HEK293T (cell line): ENCODE results near the gene CALML3.
A peak's percentile ranks its signal among the peaks of the same experiment; 100 is the strongest.
"Not testable (repeated sequence)": the region's sequence is repeated elsewhere in the genome, so short reads cannot be mapped to it uniquely, and the experiment has no call there.

Source experiments
- CTCF ChIA-PET: fragments of 350-600 bp; formaldehyde crosslinking; extraction: SDS; loops from one replicate; lab custom pipeline; 2021; ENCODE audit warnings: antibody characterized with exemption, inconsistent platforms; lab: Yijun Ruan, JAX
- POLR2A ChIA-PET: fragments of 350-600 bp; formaldehyde crosslinking; extraction: SDS; loops from one replicate; lab custom pipeline; 2020; ENCODE audit warnings: antibody characterized with exemption, inconsistent platforms; lab: Yijun Ruan, JAX
- DNase-seq: peaks from one replicate; pipeline ENCODE4 v3.0.0; 2012; ENCODE audit warnings: mixed read lengths; ENCODE audit errors: extremely low spot score
- ARNT ChIP-seq: fragments of 450-650 bp; IDR thresholded peaks from 2 replicates; pipeline ENCODE4 v1.6.1; 2017; ENCODE audit warnings: mild to moderate bottlenecking
- BHLHE40 ChIP-seq: fragments of 450-650 bp; IDR thresholded peaks from 2 replicates; pipeline ENCODE4 v1.6.1; 2016; ENCODE audit warnings: mild to moderate bottlenecking, moderate library complexity, borderline replicate concordance
- CTBP1 ChIP-seq: fragments of 450-650 bp; IDR thresholded peaks from 2 replicates; pipeline ENCODE4 v1.6.1; 2016; ENCODE audit warnings: borderline replicate concordance
- ELF4 ChIP-seq: fragments of 450-650 bp; IDR thresholded peaks from 2 replicates; pipeline ENCODE4 v1.6.1; 2017; ENCODE audit warnings: antibody characterized with exemption
- FOXA1 ChIP-seq: fragments of 450-650 bp; IDR thresholded peaks from 2 replicates; pipeline ENCODE4 v1.6.1; 2016; ENCODE audit warnings: mild to moderate bottlenecking
- FOXK2 ChIP-seq: fragments of 450-650 bp; IDR thresholded peaks from 2 replicates; pipeline ENCODE4 v1.6.1; 2016; ENCODE audit warnings: mild to moderate bottlenecking
- FOXM1 ChIP-seq: fragments of 450-650 bp; IDR thresholded peaks from 2 replicates; pipeline ENCODE4 v1.6.1; 2017; ENCODE audit warnings: mild to moderate bottlenecking, borderline replicate concordance
- HDGF ChIP-seq: fragments of 450-650 bp; IDR thresholded peaks from 2 replicates; pipeline ENCODE4 v1.6.1; 2017; ENCODE audit warnings: antibody characterized with exemption, borderline replicate concordance
- L3MBTL2 ChIP-seq: fragments of 450-650 bp; conservative IDR thresholded peaks from 2 replicates; pipeline ENCODE4 v1.6.1; 2016; ENCODE audit warnings: mild to moderate bottlenecking
- LEF1 ChIP-seq: fragments of 450-650 bp; IDR thresholded peaks from 2 replicates; pipeline ENCODE4 v1.6.1; 2017; ENCODE audit warnings: mild to moderate bottlenecking, borderline replicate concordance
- NFRKB ChIP-seq: fragments of 450-650 bp; IDR thresholded peaks from 2 replicates; pipeline ENCODE4 v1.6.1; 2016; ENCODE audit warnings: mild to moderate bottlenecking, moderate library complexity
- PKNOX1 ChIP-seq: fragments of 450-650 bp; IDR thresholded peaks from 2 replicates; pipeline ENCODE4 v1.6.1; 2016
- SP1 ChIP-seq: fragments of 450-650 bp; IDR thresholded peaks from 2 replicates; pipeline ENCODE4 v1.6.1; 2017
- SUZ12 ChIP-seq: fragments of 450-650 bp; IDR thresholded peaks from 2 replicates; pipeline ENCODE4 v1.6.1; 2016; ENCODE audit warnings: mild to moderate bottlenecking
- TARDBP ChIP-seq: fragments of 450-650 bp; IDR thresholded peaks from 2 replicates; pipeline ENCODE4 v1.6.1; 2016
- ZNF384 ChIP-seq: fragments of 450-650 bp; IDR thresholded peaks from 2 replicates; pipeline ENCODE4 v1.6.1; 2016

The CALML3 gene

GRCh38 chr10:5557799-5558771 is 33.3 kb downstream of the CALML3 start:
- no peak for TF ChIP-seq HDGF
- no peak for TF ChIP-seq TARDBP
- ChIA-PET CTCF (interaction anchor here (0.7 kb wide), 1 partner anchor 72 kb away, joined by 3 read pairs; no protein-coding TSS in a partner anchor), POLR2A (interaction anchor here (1.0 kb wide), 1 partner anchor 11 kb away, joined by 3 read pairs; no protein-coding TSS in a partner anchor)
- DNase-seq: no peak

- POLR2A ChIA-PET, CTCF ChIA-PET, DNase-seq: not testable (repeated sequence)
These were observed 34.3 kb downstream of the CALML3 start for GRCh38 chr10:5559022-5559421.

- CTCF ChIA-PET: interaction anchor here (1.0 kb wide), 1 partner anchor 11 kb away, joined by 3 read pairs; no protein-coding TSS in a partner anchor
- DNase-seq: no peak
- no peak for TF ChIP-seq ELF4
- TF ChIP-seq BHLHE40: no peak
- TF ChIP-seq L3MBTL2: peak; percentile 56; the same call in 1 of the 2 replicates
- no peak for TF ChIP-seq LEF1
- no peak for TF ChIP-seq FOXA1
- POLR2A ChIA-PET: no interaction called here
These were observed 34.9 kb downstream of the CALML3 start for GRCh38 chr10:5559642-5560141.

GRCh38 chr10:5560142-5560816 is 35.5 kb downstream of the CALML3 start:
- ChIA-PET CTCF (interaction anchor here (1.0 kb wide), 1 partner anchor 12 kb away, joined by 3 read pairs; no protein-coding TSS in a partner anchor), POLR2A (no interaction called here)
- TF ChIP-seq TARDBP (no peak), FOXA1 (no peak), BHLHE40 (no peak), FOXK2 (no peak), ARNT (no peak), PKNOX1 (no peak), LEF1 (no peak), SUZ12 (no peak), HDGF (no peak), NFRKB (no peak), FOXM1 (no peak), L3MBTL2 (no peak), ELF4 (no peak), SP1 (no peak), ZNF384 (no peak), CTBP1 (no peak)
- DNase-seq: no peak

- ChIA-PET CTCF (no interaction called here), POLR2A (interaction anchor here (0.8 kb wide), 1 partner anchor 12 kb away, joined by 3 read pairs; no protein-coding TSS in a partner anchor)
- no peak for DNase-seq
- TF ChIP-seq CTBP1: no peak
- TF ChIP-seq BHLHE40: no peak
- TF ChIP-seq ELF4: no peak
- TF ChIP-seq L3MBTL2: no peak
- TF ChIP-seq PKNOX1: no peak
- TF ChIP-seq FOXM1: no peak
- TF ChIP-seq SUZ12: no peak
- no peak for TF ChIP-seq ARNT
- no peak for TF ChIP-seq HDGF
- no peak for TF ChIP-seq FOXA1
These were observed 36.3 kb downstream of the CALML3 start for GRCh38 chr10:5560817-5561703.
